HS-27A (cell line): ENCODE measurements around the gene NCBP2.

Experiments used
- DNase-seq: peaks from one replicate; pipeline ENCODE4 v3.0.0-alpha.2; 2012; ENCODE audit warnings: low read depth, missing footprints

NCBP2 gene

GRCh38 chr3:196941729-196942225 is 551 bp downstream of the NCBP2 start:
- DNase-seq: peak; percentile 22

GRCh38 chr3:196938576-196938975 is 3.8 kb downstream of the NCBP2 start:
- no peak for DNase-seq

DNA sequence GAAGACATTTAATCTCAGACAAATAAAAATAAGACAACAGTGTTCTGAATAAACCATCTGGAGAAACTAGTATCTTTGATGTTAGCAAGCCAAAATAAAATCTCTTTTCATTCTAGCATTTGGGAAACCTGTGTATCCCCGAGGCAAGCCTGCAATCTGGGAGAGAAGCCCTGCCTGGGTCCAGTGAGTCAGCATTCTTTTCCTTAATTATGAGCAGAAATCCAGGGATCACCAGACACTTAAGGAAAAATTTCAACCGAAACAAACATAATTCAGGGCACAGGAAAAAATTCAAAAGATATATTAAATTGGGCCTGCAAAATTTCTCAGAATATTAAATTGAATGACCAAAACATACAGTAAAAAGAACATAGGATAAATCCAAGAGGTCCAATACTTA is 4.2 kb downstream of the NCBP2 start:
- no peak for DNase-seq

- DNase-seq: no peak
These were observed 6.0 kb downstream of the NCBP2 start for GRCh38 chr3:196936288-196936687.

- DNase-seq: no peak
These were observed 9.7 kb downstream of the NCBP2 start for GRCh38 chr3:196932600-196932999.

- no peak for DNase-seq
These were observed 10.3 kb downstream of the NCBP2 start for GRCh38 chr3:196931828-196932587.

DNA sequence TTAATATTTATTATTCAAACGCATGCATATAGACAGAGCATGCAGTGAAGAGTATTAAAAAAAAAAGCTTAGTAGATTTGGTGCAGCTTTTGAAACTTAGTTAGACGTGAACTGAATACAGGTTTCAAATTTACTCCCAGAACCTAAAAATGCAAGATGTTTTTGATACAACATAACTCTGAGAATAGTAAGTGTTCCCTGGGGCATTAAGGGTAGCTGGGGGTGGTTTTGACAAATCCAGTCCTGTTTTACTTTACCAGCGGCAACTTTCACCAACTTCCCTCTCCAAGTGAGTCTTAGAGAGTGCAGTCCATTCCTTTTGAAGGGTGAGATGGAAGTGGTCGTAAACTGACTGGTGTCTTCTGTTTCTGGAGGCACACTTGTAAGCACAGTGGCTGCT is 11.2 kb downstream of the NCBP2 start:
- DNase-seq: no peak

GRCh38 chr3:196927571-196928453 is 14.5 kb downstream of the NCBP2 start:
- DNase-seq: no peak

- DNase-seq: no peak
These were observed 21.6 kb downstream of the NCBP2 start for GRCh38 chr3:196920733-196921132.

GRCh38 chr3:196918968-196919367 is 23.4 kb downstream of the NCBP2 start:
- no peak for DNase-seq

DNA sequence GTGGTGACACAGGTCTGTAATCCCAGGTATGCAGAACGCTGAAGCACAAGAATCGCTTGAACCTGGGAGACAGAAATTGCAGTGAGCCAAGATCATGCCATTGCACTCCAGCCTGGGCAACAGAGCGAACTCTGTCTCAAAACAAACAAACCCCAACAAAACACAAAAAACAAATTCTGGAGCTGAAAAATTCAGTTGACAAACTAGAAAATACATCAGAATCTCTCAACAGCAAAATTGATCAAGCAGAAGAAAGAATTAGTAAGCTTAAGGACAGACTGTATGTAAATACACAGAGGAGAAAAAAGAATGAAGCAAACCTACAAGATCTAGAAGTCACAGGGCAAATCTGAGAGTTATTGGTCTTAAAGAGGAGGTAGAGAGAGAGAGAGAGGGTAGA is 25.3 kb downstream of the NCBP2 start:
- DNase-seq: no peak

DNA sequence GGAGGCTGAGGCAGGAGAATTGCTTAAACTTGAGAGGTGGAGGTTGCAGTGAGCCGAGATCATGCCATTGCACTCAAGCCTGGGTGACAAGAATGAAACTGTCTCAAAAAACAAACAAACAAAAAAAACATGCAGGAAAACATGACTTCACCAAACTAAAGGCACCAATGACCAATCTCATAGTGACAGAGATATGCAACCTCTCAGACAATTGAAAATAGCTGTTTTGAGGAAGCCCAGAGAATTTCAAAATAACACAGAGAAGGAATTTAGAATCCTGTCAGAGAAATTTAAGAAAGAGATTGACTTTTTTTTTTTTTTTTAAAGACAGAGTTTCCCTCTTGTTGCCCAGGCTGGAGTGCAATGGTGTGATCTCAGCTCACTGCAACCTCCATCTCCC is 26.1 kb downstream of the NCBP2 start:
- no peak for DNase-seq

DNA sequence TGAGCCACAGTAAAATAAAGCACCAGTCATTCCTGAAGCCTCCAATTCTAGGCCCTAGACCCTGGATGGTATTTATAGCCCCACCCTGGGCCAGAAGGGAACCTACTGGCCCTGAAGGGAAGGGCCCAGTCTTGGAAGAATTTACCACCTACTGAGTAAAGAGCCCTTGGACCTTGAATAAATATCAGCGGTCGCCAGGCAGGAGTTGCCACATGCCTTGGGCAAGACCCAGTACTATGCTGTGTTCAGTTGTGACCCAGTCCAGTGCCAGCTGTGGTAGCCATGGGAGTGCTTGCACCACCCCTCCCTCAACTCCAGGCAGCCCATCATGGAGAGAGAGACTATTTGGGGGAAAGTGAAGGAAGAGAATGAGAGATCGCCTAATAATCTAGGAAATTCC is 27.0 kb downstream of the NCBP2 start:
- no peak for DNase-seq

GRCh38 chr3:196914866-196915265 is 27.5 kb downstream of the NCBP2 start:
- no peak for DNase-seq

DNA sequence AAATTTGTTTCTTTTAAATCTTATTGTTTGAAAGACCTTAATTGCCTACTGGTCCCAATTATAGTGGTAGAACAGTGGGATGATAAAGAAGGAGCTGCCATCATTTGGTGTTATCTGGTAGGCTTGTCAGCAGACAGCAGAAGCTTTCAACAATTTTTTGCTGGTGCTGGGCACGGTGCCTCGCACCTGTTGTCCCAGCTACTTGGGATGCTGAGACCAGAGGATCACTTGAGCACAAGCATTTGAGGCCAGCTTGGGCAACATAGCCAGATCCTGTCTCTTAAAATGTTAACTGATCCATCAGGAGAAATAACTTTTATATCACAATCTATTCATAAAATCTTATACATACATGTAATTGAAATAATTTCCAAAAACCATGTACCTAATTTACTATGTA is 38.6 kb downstream of the NCBP2 start:
- no peak for DNase-seq

DNA sequence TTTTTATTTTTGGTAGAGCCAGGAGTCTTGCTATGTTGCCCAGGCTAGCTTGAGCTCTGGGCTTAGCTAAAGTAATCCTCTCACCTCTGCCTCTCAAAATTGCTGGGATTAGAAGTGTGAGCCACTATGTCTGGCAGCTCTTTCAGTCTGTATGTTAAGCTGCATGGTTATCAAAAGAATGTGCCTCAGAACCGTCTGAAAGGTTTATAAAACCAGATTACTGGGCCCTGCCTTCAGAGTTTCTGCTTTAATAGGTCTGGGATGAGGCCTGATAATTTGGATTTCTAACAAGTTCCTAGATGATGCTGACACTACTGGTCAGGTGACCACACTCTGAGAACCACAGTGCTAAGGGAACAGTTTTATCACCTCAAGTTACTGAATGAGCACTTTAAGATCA is 40.0 kb downstream of the NCBP2 start:
- DNase-seq: no peak

- DNase-seq: no peak
These were observed 40.6 kb downstream of the NCBP2 start for GRCh38 chr3:196901768-196902167.

GRCh38 chr3:196896229-196896628 is 46.1 kb downstream of the NCBP2 start:
- DNase-seq: no peak

DNA sequence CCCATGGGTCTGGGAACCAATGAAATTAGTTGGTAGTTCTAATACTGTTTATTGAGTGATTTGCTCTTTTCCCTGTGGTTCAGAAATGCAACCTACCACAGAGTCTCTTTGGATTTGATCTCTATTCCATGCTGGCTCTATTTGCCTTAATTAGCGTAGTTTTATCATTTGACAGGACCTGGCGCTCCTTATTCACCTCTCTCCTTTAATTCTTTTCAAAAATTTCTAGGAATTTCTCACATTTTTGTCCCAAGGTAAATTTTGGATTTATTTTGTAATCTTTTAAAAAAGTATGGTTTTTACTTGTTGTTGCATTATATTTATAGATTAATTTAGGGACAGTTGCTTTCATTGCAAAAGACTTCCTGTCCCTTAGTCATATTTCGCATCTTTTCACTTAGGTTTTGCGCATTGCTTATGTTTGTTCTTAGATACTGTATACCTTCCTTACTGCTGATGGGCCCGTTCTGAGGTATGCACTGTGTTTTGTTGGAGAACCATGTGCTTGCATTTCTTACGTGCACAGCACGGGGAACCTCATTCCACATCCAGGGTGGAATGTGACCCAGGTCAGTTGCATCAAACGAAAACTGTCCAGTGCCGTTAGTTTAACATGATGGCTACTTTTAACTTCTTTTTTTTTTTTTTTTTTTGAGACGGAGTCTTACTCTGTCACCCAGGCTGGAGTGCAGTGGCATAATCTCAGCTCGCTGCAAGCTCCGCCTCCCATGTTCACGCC is 47.6 kb downstream of the NCBP2 start:
- no peak for DNase-seq

DNA sequence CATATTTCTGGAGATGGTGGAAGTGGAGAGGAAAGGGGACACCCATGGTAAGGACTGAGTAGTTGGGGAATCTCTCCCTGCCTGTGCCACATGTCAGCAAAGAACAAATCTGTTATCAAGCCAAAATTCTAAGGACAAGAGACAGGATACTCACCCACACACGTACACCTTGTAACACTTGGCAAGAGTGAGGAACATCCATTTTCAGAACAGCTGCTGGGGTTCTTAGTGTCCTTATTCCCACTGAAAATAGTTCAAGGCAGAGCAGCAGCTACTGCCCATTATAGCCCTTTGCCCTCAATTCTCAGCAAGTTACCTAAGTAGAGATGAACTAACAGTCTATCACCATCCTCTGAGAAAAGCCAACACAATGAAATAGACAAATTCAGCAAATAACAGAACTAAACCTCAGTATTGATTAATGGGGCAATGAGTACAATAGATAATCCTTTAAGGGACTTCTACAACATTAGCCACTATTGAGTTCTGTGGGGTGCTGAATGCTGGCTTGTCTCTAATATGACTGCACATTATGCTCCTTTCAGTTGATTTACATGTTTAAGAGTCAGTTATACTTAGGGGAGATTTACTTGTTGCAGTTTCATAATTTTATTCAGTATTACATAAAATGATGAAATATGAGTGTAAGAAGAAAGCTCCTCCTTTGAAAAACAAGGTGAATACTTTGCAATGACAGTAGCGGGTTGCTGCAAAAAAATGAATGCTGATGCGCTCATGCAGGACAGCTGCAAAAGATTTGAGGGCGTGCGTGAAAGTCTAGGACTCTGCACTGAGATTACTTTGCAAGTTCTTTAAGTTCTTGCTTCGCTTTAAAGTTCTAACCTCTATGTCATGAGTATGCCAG is 52.3 kb downstream of the NCBP2 start:
- DNase-seq: no peak

DNA sequence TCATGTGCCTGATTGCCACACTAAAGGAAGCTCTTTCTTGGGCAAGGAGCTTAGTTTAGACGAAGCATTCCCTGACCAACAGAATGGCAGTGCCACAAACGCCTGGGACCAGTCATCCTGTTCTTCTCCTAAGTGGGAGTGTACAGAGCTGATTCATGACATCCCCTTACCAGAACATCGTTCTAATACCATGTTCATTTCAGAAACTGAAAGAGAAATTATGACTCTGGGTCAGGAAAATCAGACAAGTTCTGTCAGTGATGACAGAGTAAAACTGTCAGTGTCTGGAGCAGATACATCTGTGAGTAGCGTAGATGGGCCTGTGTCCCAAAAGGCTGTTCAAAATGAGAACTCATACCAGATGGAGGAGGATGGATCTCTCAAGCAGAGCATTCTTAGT is 56.2 kb downstream of the NCBP2 start:
- no peak for DNase-seq
